Activated CD4-positive, alpha-beta T cell treated with anti-CD3 and anti-CD28 coated beads for 4 hours (primary cell): Measurements from ENCODE around the gene UQCRH.
A peak's percentile ranks its signal among the peaks of the same experiment; 100 is the strongest.
"Not testable (repeated sequence)": the region's sequence is repeated elsewhere in the genome, so short reads cannot be mapped to it uniquely, and the experiment has no call there.

ENCODE experiments used
- DNase-seq, 2 donors: peaks; one replicate each; pipeline ENCODE4 v3.0.0-alpha.2; 2020

UQCRH gene

DNA sequence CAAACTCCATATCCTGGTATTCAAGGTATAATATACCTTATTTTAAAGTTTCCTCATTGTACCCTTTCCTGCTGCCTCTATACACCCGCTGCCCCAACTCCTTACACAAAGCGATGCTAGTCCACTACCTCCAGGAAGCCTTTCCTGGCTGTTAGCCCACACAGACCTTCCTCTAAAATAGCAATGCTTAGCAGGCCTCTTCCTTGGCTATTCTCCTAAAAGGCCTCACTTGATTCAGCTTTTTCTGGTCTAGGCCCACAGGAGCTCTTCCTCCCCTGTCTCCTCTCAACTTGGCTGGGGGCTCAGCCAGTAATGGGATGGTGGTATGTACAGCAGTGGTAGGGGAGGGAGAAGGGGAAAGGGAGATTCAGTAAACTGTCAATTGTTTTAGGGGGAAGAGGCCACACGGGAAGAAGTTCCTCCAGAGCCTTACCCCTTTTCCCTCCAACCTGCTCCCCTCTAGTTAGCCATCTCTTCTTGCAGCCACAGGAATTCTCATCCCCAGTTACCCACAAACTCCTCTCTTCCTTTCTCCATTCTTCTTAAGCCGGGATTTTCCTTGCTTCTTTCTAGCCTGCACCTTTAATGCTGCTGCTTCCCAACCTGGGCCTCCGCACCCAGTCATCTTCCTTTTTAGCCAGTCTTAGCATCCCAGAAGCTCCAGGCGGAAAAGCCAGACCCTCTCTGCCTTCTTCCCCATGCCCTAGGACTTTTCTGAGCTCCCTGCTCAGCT lies 2.7 kb upstream of the UQCRH start:
- no peak for DNase-seq

DNA sequence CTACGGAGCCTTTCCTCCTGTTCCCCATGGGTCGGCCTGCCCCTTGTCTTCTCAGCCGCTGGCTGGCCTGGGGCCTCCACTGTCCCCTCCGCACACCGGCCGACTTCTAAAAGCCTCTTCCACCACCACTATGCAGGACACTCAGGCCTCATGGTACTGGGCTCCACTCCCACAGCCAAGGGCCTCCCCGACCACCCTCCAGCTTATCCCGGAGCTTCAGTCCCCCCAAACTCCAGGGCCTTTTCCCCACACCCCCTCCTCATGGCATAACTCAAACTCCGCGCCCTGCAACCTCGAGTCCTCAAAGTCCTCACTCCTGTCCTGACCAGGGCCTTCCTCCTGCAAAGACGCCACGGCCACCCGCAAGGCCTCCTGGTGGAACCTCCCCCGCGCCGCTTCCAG lies 2.1 kb upstream of the UQCRH start:
- no peak for DNase-seq

DNA sequence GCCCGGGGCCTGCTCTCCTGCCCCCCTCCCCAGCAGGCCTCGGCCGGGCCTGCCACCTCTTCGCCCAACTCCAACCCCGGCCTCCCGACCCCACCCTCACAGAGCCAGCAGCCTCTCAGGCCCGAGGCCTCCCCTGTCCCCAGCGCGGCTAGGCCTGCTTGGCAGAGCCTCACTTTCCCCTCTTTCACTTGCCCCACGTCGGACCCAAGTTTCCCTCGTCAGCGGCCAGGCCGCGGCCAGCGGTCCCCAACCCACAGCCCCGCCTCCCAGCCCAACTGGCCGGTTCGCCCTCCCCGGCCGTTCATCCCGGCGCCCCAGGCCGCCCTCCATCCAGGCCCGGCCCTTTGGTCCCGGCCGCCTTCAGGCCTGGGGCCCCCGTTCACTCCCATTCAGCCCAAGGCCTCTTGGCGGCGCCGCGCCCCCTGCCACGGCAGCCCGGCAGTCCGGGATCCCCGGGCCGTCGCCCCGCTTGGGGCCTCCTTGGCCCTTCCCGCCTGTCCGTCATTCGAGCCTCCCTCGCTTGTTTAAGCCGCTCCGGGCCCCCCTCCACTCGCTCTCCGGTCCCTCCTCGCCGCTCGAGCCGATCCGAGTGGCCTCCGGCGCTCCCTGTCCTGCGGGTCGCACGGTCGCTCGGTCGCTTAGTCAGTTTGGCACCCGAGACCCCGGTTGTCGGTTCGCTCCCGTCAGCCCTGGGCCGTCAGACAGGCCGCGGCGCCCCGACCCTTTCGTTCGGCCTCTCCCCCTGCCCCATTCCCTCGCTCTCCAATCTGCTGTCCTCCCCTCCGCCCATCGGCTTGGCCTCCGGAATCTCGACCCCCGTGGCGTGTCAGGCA lies 1.5 kb upstream of the UQCRH start:
- peak; percentile 40 to 51 for DNase-seq

DNA sequence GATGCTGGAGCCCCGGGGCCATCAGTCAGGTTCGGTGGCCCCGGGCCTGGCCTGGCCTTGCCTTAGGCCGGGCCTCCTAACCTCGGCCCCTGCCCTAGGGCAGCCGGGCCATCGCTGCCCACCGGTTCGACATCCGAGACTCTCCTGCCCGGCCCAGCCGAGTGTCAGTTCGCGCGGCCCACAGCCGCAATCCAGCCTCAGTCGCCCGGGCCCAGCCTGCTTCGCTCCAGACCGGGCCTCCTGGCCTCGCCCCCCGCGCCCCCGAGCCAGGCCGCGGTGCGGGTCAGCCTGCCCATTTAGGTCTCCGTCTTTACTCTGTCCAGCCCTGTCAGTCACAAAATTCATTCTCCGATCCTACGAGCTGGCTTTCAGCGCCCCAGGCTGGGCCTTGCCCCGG lies 859 bp upstream of the UQCRH start:
- peak in 1 of 2 donors; percentile 29 for DNase-seq

DNA sequence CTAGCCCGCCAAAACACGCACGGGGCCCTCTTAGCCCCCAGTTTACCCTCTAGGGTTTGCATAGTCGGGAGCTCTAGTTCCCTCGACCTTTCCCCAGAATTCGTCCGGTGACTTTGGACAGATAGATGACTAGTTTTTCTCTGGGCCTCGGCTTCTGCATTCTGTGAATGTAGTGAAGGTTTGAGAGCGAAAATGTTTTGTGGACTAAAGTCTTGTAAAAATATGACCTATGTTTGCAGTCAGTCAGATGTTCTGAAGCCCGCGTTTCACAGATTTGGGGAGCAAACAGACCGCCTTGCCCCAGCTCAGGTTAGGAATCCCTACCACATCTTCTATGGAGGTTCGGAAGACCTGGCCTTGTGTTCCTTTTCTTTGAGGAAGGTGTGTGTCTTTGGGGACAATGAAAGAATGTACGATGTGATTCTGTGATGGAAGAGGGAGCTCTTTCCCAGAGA lies 401 bp downstream of the UQCRH start:
- no peak for DNase-seq

DNA sequence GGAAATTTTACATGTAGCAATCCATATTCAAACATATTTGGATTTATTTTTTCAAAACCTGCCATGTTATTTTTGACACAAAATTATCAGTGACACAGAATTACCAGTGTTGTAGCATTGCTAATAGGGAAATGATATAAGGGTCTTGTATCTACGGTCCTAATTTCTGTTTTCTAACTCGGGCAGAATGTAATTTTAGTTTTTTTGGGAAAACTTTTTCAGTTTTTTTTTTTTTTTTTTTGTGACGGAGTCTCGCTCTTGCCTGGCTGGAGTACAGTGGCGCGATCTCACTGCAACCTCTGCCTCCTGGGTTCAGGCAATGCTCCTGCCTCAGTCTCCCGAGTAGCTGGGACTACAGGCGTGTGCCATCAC lies 2.6 kb downstream of the UQCRH start:
- DNase-seq: no peak

DNA sequence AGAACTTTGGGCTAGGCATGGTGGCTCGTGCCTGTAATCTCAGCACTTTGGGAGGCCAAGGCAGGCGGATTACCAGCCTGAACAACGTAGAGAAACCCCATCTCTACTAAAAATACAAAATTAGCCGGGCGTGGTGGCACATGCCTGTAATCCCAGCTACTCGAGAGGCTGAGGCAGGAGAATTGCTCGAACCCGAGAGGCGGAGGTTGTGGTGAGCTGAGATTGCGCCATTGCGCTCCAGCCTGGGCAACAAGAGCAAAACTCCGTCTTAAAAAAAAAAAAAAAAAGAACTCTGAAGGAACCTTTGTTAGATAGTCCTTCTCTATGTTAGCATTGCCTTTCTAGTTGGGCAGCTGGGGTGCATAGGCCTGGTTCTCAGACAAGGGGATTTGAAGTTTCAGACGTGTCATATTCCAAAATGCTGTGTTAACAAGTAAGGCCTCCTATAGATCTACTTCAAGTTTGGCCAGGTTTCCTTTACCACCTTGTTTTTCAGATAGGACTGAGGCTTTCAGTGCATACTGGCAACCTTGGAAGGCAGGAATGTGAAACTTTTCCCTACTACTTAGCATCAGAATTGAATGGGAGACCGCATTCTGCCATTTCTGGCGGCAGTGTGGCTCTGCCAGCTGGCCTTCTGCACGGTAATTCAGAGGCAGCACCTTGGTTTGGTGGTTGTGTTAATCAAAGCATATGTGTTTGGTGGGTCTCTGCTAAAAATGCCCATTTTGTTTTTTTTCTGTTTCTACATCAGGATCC lies 6.1 kb downstream of the UQCRH start:
- no peak for DNase-seq

DNA sequence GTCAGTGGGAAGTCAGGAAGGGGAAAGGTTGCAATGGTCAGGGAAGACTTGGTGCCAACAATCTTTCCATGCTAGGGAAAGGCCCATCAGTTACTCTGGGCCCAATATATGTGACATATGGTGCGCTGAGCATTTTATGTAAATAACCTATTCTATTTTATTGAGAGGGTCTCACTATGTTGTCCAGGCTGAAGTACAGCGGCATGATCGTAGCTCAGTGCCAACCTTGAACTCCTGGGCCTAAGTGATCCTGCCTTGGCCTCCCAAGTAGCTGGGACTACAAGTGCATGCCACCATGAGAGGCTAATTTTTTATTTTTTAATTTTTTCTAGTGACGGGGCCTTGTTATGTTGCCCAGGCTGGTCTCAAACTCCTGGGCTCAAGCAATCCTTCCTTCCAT lies 6.8 kb downstream of the UQCRH start:
- DNase-seq: no peak

DNA sequence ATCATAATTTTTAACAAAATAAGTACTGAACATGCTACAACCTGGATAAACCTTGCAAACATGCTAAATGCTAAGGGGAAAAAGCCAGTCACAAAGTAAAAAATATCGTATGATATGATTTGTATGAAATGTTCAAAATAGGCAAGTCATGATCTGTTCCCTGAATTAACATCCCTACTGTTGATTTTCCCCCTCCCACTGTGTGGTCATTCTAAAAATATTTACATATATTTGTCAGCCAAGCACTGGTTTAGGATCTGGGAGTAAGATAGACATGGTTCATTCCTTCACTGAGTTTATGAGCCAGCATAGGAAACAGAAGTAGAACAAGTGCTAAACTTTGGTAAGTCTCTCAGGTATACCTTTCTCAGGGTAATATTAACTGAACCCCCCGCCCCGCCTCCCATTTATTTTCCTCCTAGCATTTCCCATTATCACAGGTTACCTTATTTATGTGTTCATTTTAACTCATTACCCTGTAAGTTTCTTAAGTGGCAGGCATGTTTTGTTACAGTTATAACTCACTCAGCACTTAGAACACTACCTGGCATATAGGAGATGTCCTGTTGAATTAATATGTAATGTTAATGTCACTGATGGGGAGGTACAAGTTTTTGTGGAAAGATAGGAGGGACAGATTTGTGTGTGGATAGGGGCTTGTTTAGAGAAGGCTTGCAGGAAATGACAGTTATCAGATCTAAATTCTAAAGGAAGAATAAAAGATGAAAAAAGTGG lies 12.3 kb downstream of the UQCRH start:
- DNase-seq: no peak

DNA sequence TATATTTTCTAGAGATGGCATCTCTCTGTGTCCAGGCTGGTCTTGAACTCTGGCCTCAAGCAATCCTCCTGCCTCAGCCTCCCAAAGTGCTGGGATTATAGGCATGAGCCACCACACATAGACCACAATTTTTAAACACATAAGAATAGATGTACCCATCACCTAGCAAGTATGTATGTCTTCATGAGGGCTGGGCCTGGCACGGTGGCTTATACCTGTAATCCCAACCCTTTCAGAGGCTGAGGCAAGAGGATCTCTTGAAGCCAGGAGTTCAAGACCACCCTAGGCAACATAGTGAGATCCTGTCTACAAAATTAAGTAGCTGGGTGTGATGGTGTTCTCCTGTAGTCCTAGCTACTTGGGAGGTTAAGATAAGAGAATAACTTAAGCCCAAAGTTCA lies 13.8 kb downstream of the UQCRH start:
- DNase-seq: no peak

DNA sequence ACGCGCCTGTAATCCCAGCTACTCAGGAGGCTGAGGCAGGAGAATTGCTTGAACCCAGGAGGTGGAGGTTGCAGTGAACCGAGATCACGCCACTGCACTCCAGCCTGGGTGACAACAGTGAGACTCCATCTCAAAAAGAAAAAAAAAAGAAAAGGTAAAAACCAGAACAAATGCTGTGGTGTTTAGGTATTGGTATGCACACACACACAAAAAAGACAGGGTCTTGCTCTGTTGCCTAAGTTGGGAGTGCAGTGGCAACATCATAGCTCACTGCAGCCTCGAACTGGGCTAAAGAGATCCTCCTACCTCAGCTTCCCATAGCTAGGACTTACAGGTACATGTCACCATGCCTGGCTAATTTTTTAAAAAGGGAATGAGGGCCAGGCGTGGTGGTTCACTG lies 15.8 kb downstream of the UQCRH start:
- not testable (repeated sequence) for DNase-seq

DNA sequence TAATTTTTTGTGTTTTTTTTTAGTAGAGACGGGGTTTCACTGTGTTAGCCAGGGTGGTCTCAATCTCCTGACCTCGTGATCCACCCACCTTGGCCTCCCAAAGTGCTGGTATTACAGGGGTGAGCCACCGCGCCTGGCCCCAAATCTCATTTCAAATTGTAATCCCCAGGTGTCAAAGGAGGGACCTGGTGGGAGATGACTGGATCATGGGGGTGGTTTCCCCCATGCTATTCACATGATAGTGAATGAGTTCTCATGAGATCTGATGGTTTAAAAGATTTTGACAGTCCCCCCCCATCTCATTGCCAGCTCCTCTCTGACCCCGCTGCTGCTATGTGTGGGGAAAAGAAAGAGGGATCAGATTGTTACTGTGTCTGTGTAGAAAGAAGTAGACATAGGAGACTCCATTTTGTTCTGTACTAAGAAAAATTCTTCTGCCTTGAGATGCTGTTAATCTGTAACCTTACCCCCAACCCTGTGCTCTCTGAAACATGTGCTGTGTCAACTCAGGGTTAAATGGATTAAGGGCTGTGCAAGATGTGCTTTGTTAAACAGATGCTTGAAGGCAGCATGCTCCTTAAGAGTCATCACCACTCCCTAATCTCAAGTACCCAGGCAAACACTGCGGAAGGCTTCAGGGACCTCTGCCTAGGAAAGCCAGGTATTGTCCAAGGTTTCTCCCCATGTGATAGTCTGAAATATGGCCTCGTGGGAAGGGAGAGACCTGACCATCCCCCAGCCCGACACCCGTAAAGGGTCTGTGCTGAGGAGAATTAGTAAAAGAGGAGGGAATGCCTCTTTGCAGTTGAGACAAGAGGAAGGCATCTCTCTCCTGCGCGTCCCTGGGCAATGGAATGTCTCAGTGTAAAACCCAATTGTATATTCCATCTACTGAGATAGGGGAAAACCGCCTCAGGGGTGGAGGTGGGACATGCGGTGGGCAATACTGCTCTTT lies 16.7 kb downstream of the UQCRH start:
- not testable (repeated sequence) for DNase-seq

DNA sequence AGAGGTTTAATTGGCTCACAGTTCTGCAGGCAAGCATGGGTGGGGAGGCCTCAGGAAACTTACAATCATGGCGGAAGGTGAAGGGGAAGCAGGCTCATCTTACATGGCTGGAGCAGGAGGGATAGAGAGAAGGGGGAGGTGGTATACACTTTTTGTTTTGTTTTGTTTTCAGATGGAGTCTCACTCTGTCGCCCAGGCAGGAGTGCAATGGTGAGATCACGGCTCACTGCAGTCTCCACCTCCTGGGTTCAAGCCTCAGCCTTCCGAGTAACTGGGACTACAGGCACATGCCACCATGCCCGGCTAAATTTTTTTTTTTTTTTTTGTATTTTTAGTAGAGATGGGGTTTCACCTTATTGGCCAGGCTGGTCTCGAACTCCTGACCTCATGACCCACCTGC lies 18.7 kb downstream of the UQCRH start:
- not testable (repeated sequence) for DNase-seq

DNA sequence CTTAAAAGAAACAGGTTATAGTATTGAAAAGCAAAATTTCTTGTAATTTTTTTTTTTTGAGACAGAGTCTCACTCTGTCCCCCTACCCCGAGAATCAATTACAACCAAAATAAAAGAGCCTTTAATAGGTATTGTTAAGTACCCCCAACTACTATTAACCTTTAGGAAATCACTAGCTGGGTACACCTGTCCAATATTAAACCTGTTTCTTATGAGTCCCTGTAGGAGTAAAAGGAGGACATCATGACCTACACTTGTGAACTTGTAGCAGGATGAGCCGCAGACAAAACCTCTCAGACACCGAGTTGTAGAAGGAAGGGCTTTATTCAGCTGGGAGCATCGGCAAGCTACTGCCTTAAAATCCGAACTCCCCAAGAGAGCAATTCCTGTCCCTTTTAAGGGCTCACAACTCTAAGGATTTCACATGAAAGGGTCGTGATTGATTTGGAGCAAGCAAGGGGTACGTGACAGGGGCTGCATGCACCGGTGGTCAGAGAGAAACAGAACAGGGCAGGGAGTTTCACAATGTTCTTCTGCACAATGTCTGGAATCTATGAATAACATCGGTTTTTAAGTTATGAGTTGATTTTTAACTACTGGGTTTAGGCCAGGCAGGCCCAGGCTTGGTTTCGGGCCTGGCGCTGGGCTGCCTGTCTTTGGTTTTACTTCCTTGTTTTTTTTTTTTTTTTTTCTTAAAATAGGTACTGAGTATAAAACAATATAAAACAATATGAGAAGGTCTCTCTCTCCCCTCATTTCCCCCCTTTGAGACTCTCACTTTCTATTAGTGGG lies 22.0 kb downstream of the UQCRH start:
- DNase-seq: not testable (repeated sequence)

DNA sequence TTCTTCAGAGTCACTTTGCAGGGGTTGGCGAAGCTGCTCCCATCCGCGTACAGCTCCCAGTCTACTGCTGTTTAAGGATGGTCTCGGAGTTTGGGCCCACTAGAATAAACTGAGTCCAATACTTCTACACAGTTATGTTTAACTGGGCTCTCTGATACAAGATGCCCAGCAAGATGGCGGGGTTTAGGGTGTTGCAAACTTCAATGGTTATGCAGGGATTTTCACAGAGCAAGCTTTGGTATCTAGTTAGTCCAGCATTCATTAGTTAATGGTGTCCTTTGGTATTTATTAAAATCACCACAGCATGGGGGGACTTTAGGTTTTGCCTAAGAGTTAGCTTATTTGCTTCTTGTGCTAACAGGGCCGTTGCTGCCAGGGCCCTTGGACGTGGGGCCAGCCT lies 24.7 kb downstream of the UQCRH start:
- not testable (repeated sequence) for DNase-seq

DNA sequence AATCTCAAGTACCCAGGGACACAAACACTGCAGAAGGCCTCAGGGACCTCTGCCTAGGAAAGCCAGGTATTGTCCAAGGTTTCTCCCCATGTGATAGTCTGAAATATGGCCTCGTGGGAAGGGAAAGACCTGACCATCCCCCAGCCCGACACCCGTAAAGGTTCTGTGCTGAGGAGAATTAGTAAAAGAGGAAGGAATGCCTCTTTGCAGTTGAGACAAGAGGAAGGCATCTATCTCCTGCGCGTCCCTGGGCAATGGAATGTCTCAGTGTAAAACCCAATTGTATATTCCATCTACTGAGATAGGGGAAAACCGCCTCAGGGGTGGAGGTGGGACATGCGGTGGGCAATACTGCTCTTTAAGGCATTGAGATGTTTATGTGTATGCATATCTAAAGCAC lies 26.3 kb downstream of the UQCRH start:
- DNase-seq: not testable (repeated sequence)

DNA sequence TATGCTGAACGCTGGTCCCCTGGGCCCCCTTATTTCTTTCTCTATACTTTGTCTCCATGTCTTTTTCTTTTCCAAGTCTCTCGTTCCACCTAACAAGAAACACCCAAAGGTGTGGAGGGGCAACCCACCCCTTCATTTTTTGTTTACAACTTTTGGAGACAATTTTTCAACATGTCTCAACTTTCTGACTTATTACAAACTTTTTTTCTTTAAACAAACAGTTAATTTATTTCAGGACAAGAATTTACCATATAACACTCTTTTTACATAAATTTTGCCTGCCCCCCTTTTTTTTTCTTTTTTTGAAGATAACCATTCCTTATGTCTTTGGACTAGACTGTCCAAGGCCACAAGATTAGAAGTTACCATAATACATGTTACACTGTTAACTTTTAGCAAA lies 26.9 kb downstream of the UQCRH start:
- DNase-seq: not testable (repeated sequence)

DNA sequence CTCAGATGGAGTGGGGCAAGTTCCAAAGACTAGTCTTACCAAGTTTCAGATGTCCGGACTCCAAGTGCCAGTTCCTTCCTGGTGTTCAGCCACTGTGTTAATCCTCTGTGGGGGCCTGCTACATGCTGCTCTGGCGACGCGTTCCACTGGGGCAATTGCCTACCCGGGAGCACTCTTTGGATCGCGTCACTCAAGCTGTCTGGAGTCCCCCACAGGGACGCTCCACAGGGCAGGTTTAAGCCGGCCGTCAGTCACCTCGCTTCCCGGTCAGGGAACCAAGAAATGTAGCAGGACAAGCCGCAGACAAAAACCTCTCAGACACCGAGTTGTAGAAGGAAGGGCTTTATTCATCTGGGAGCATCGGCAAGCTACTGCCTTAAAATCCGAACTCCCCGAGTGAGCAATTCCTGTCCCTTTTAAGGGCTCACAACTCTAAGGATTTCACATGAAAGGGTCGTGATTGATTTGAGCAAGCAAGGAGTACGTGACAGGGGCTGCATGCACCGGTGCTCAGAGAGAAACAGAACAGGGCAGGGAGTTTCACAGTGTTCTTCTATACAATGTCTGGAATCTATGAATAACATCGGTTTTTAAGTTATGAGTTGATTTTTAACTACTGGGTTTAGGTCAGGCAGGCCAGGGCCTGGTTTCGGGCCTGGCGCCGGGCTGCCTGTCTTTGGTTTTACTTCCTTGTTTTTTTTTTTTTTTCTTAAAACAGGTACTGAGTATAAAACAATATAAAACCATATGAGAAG lies 28.5 kb downstream of the UQCRH start:
- DNase-seq: not testable (repeated sequence)

DNA sequence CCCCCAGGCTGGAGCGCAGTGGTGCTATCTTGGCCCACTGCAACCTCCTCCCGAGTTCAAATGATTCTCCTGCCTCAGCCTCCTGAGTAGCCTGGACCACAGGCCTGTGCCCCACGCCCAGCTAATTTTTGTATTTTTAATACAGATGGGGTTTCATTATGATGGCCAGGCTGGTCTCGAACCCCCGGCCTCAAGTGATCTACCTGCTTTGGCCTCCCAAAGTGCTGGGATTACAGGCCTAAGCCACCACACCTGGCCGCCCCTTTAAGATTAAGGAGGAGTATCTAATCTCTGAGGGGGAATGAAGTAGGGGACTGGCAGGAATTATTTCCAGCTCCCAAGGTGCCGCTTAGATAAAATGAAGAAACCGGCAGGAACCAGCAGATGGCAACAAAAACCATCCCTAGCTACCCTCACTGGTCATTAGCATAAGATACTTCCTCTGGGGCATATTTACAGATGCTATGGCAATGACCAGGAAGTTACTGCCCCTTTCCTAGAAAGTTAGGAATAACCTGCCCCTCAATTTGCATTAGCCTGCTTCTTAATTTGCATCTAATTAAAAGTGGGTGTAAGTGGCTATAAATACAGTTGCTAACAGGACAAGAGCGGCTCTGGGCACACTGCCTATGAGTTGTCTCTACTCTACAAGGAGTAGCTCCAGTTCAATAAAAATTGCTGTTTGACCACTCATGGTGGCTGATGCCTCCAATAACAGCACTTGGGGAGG lies 30.0 kb downstream of the UQCRH start:
- no peak for DNase-seq
